HG03025 (cell line): ENCODE measurements around the gene TLE2.
A peak's percentile ranks its signal among the peaks of the same experiment; 100 is the strongest.

Source experiments
- ATAC-seq: cut with Tn5 transposase; IDR thresholded peaks from one replicate; pipeline ENCODE4 v1.9.1; 2021; ENCODE audit warnings: mild to moderate bottlenecking, moderate library complexity; ENCODE audit not compliant: unreplicated experiment, low FRiP score

TLE2 gene

GRCh38 chr19:2963122-2963521, 66.0 kb downstream of the TLE2 start:
- ATAC-seq = no peak

DNA sequence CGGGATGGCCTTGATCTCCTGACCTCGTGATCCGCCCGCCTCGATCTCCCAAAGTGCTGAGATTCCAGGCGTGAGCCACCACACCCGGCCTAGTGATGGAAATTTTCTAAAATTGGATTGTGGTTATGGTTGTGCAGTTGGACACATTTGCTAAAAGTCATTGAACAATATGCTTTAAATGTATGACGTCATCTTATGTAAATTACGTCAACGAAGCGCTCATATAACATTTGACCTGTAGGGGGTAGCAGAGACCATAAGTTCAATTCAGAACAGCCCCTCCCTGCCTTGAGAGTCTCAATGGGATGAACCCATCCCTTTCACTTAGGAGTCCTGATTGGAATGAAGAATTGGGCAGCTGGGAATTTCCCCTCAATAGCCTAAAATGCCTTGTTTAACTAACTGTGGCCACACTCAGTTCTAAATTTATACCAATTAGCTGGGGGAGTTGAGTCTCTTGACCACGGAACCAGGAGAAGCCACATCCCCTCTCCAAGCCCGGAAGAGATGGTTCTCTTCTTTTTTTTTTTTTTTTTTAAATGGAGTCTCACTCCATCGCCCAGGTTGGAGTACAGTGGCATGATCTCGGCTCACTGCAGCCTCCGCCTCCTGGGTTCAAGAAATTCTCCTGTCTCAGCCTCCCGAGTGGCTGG, 66.9 kb downstream of the TLE2 start:
- ATAC-seq = no peak

DNA sequence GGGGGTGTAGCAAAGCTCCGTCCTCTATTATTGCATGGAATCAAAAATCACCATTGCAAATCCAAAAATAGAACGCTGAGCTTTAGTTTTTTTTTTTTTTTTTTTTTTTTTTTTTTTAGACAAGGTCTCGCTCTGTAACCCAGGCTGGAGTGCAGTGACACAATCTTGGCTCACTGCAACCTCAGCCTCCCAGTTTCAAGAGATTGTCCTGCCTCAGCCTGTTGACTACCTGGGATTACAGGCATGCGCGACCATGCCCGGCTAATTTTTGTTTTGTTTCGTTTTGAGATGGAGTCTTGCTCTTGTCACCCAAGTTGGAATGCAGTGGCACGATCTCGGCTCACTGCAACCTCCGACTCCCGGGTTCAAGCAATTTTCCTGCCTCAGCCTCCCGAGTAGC, 69.0 kb downstream of the TLE2 start:
- no peak for ATAC-seq

GRCh38 chr19:2957160-2957559, 71.9 kb downstream of the TLE2 start:
- no peak for ATAC-seq

GRCh38 chr19:2952953-2953481, 76.1 kb downstream of the TLE2 start:
- no peak for ATAC-seq

DNA sequence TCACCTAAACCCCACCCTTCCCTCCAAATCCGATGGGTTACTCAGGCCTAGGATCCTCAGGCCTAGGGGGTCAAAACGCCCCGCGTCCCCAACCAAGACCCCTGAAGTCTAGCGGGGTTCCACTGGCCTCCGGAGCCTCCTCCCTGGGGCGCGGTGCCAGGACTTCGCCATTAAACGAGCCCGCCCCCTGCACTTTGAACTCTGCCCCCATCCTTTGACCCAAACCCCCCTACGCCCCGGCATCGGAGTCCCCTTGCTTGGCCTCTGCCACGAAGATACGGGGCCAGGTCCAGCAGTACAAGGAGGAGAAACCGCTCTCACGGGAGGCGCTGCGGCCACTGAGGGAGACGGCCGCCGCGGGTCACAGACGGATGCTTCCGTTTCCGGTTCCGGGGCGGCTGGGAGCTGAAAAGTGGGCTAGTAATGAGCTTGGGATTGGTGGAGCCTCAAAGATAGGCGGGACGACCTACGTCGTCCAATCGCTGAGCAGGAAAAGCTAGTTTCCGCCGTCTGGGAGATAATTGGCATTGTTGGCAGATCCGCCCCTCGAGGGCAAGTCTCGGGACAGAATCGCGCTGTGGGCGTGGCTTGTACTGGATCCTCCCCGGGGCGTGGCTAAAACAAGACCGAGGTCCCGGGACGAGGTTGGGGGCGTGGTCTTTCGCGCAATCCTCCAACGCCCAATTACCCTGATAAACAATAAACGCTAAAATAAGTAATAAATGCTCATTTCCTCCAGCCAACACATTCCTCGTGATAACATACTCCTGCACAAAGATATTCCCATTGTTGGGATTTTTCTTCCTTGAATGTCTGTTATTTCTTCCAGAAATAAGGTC, 78.6 kb downstream of the TLE2 start:
- peak; percentile 94 for ATAC-seq

GRCh38 chr19:2949939-2950285, 79.2 kb downstream of the TLE2 start:
- no peak for ATAC-seq
